ENCODE measurements around the gene CCDC187. TPM values are rescaled to one million over a fixed set of nuclear protein-coding genes. Genes with fewer than 3 reads are reported as not detected.
A peak's percentile ranks its signal among the peaks of the same experiment; 100 is the strongest.

The CCDC187 gene
- total and polyA plus RNA-seq, 10 donors: 0.03 to 0.20 (median 0.11) TPM; not detected in 2

GRCh38 chr9:136328011-136328621 is 24.2 kb upstream of the CCDC187 start:
- no peaks in the 10 kb centered on the region for H3K36me3 ChIP-seq
- 11 to 40% (median 18%) methylated on average over 1 to 13 of the region's 13 CpGs for WGBS, 5 donors
- H3K4me3 ChIP-seq: peak overlapping the region; percentile 22 to 75 (median 46)
- no peaks in the 10 kb centered on the region for H3K9me3 ChIP-seq
- peak overlapping the region in 7 of 8 donors; percentile 36 to 81 (median 77) for H3K27ac ChIP-seq
- TF ChIP-seq POLR2AphosphoS5 (IDR thresholded peaks at IDR 0.05): no peak
- no peak for TF ChIP-seq CTCF (IDR thresholded peaks at IDR 0.05 in 8 of 11, conservative IDR thresholded peaks at IDR 0.05 in 3 of 11)
- no peak for TF ChIP-seq POLR2A (IDR thresholded peaks at IDR 0.05)
- H3K4me1 ChIP-seq: peaks cover 13 to 50% (median 32%) of the 10 kb centered on the region in 6 donors
- peaks cover 0 to 52% (median 12%) of the 10 kb centered on the region in 7 donors for H3K27me3 ChIP-seq (replicated peaks in 1 of 7)
- no peak for DNase-seq
- intact Hi-C loops (cut with DNase I; ENCODE audit: low total_unique reads): no loop called here

- H3K27me3 ChIP-seq (replicated peaks in 1 of 7): peaks cover 0 to 52% (median 12%) of the 10 kb centered on the region in 7 donors
- H3K4me1 ChIP-seq: peaks cover 13 to 50% (median 32%) of the 10 kb centered on the region in 6 donors
These were observed 23.5 kb upstream of the CCDC187 start, which contains the start of gene GPSM1 for GRCh38 chr9:136327304-136327974. Gene GPSM1, plus strand, starts transcription at chr9:136327539. Its CDS starts 157 bp downstream, at chr9:136327696.

GRCh38 chr9:136326761-136327303 is 22.9 kb upstream of the CCDC187 start:
- Histone ChIP-seq H3K4me1 (peaks cover 13 to 50% (median 32%) of the 10 kb centered on the region in 6 donors), H3K36me3 (no peaks in the 10 kb centered on the region), H3K27ac (peak overlapping the region in 7 of 8 donors; percentile 54 to 81 (median 77)), H3K9me3 (no peaks in the 10 kb centered on the region), H3K4me3 (peak overlapping the region in 6 of 8 donors; percentile 31 to 75 (median 47)), H3K27me3 (replicated peaks in 1 of 7) (peaks cover 0 to 52% (median 12%) of the 10 kb centered on the region in 7 donors)
- intact Hi-C loops (cut with DNase I; ENCODE audit: low total_unique reads): no loop called here
- 11 to 25% (median 20%) methylated on average over 4 to 17 of the region's 17 CpGs for WGBS, 5 donors
- no peak for TF ChIP-seq CTCF (IDR thresholded peaks at IDR 0.05 in 8 of 11, conservative IDR thresholded peaks at IDR 0.05 in 3 of 11)
- no peak for DNase-seq

More at GRCh38 chr9:136327304-136327974, 23.5 kb upstream of the CCDC187 start, which contains the start of gene GPSM1:
- peak within 1 kb of the TSS; percentile 22 to 75 (median 46) for H3K4me3 ChIP-seq
- H3K36me3 ChIP-seq: no peaks in the 10 kb centered on the region
- WGBS, 5 donors: 0 to 3% (median 1%) methylated on average over 17 to 88 of the region's 88 CpGs
- H3K27ac ChIP-seq: peak within 1 kb of the TSS in 7 of 8 donors; percentile 54 to 81 (median 77)
- TF ChIP-seq POLR2AphosphoS5 (IDR thresholded peaks at IDR 0.05) (peak; percentile 68 to 84 (median 83)), POLR2A (IDR thresholded peaks at IDR 0.05) (no peak), CTCF (IDR thresholded peaks at IDR 0.05 in 8 of 11, conservative IDR thresholded peaks at IDR 0.05 in 3 of 11) (no peak)
- intact Hi-C loops (cut with DNase I; ENCODE audit: low total_unique reads): no loop called here
- no peaks in the 10 kb centered on the region for H3K9me3 ChIP-seq
- no peak for DNase-seq

Measured in spleen (tissue), 11 donors.